Measurements from ENCODE around the gene HSPA14.
"Not testable (repeated sequence)": the region's sequence is repeated elsewhere in the genome, so short reads cannot be mapped to it uniquely, and the experiment has no call there.

Gene HSPA14

GRCh38 chr10:14810969-14811953 is 26.8 kb upstream of the HSPA14 start:
- peaks cover 29% of the 10 kb centered on the region for H3K4me1 ChIP-seq (ENCODE audit: insufficient read depth, low read length, severe bottlenecking)
- H3K4me3 ChIP-seq (ENCODE audit: low read depth, low read length, poor library complexity, severe bottlenecking) = no peak overlapping the region
- no peaks in the 10 kb centered on the region for H3K79me2 ChIP-seq (ENCODE audit: insufficient read depth, low read length)
- no peak overlapping the region for H3K9ac ChIP-seq (ENCODE audit: low read length)
- no peaks in the 10 kb centered on the region for H4K20me1 ChIP-seq (ENCODE audit: insufficient read depth, low read length)
- no peak overlapping the region for H3K4me2 ChIP-seq (ENCODE audit: low read length)
- no peaks in the 10 kb centered on the region for H3F3A ChIP-seq (ENCODE audit: insufficient read depth, low read length)
- no peaks in the 10 kb centered on the region for H3K36me3 ChIP-seq (ENCODE audit: insufficient read depth, low read length)
- TF ChIP-seq EZH2 (IDR thresholded peaks at IDR 0.05; ENCODE audit: borderline replicate concordance, low read length) = no peak
- no peak for TF ChIP-seq CTCF (IDR thresholded peaks at IDR 0.05; ENCODE audit: low read length)
- no peaks in the 10 kb centered on the region for H3K27me3 ChIP-seq (ENCODE audit: insufficient read depth, low read length)
- H3K9me3 ChIP-seq (ENCODE audit: low read length) = 0 out of 2 replicates have a peak, but pooled peaks cover 3% of the 10 kb centered on the region
- H2AFZ ChIP-seq (ENCODE audit: low read length) = no peak overlapping the region; the same call in 1 of the 2 replicates
- peak overlapping the region; percentile 32 for H3K27ac ChIP-seq (ENCODE audit: low read depth, low read length, poor library complexity, severe bottlenecking)
- H3K9me2 ChIP-seq (ENCODE audit: low read depth, low read length) = no peaks in the 10 kb centered on the region

GRCh38 chr10:14812271-14812670 is 25.8 kb upstream of the HSPA14 start:
- no peak overlapping the region for H3K27ac ChIP-seq (ENCODE audit: low read depth, low read length, poor library complexity, severe bottlenecking)

GRCh38 chr10:14815681-14816080 is 22.4 kb upstream of the HSPA14 start:
- TF ChIP-seq EZH2 (IDR thresholded peaks at IDR 0.05; ENCODE audit: borderline replicate concordance, low read length) (no peak), CTCF (IDR thresholded peaks at IDR 0.05; ENCODE audit: low read length) (no peak)
- Histone ChIP-seq H3K27me3 (ENCODE audit: insufficient read depth, low read length) (no peaks in the 10 kb centered on the region), H3K4me3 (ENCODE audit: low read depth, low read length, poor library complexity, severe bottlenecking) (no peak overlapping the region), H4K20me1 (ENCODE audit: insufficient read depth, low read length) (no peaks in the 10 kb centered on the region), H3K27ac (ENCODE audit: low read depth, low read length, poor library complexity, severe bottlenecking) (no peak overlapping the region), H3F3A (ENCODE audit: insufficient read depth, low read length) (no peaks in the 10 kb centered on the region), H2AFZ (ENCODE audit: low read length) (no peak overlapping the region), H3K9me2 (ENCODE audit: low read depth, low read length) (no peaks in the 10 kb centered on the region), H3K9me3 (ENCODE audit: low read length) (0 out of 2 replicates have a peak, but pooled peaks cover 3% of the 10 kb centered on the region), H3K4me2 (ENCODE audit: low read length) (no peak overlapping the region), H3K9ac (ENCODE audit: low read length) (no peak overlapping the region), H3K79me2 (ENCODE audit: insufficient read depth, low read length) (no peaks in the 10 kb centered on the region), H3K36me3 (ENCODE audit: insufficient read depth, low read length) (no peaks in the 10 kb centered on the region), H3K4me1 (ENCODE audit: insufficient read depth, low read length, severe bottlenecking) (peaks cover 19% of the 10 kb centered on the region)

More at GRCh38 chr10:14812271-14812670, 25.8 kb upstream of the HSPA14 start:
- no peaks in the 10 kb centered on the region for H3K36me3 ChIP-seq (ENCODE audit: insufficient read depth, low read length)
- no peaks in the 10 kb centered on the region for H3F3A ChIP-seq (ENCODE audit: insufficient read depth, low read length)
- H3K9me3 ChIP-seq (ENCODE audit: low read length) = 0 out of 2 replicates have a peak, but pooled peaks cover 3% of the 10 kb centered on the region
- no peak overlapping the region for H3K4me3 ChIP-seq (ENCODE audit: low read depth, low read length, poor library complexity, severe bottlenecking)
- peaks cover 29% of the 10 kb centered on the region for H3K4me1 ChIP-seq (ENCODE audit: insufficient read depth, low read length, severe bottlenecking)
- H2AFZ ChIP-seq (ENCODE audit: low read length) = no peak overlapping the region
- H3K4me2 ChIP-seq (ENCODE audit: low read length) = peak overlapping the region; percentile 20; the same call in 1 of the 2 replicates
- TF ChIP-seq EZH2 (IDR thresholded peaks at IDR 0.05; ENCODE audit: borderline replicate concordance, low read length) (no peak), CTCF (IDR thresholded peaks at IDR 0.05; ENCODE audit: low read length) (no peak)
- H3K27me3 ChIP-seq (ENCODE audit: insufficient read depth, low read length) = no peaks in the 10 kb centered on the region
- H3K9me2 ChIP-seq (ENCODE audit: low read depth, low read length) = no peaks in the 10 kb centered on the region
- no peak overlapping the region for H3K9ac ChIP-seq (ENCODE audit: low read length)
- no peaks in the 10 kb centered on the region for H3K79me2 ChIP-seq (ENCODE audit: insufficient read depth, low read length)
- no peaks in the 10 kb centered on the region for H4K20me1 ChIP-seq (ENCODE audit: insufficient read depth, low read length)

GRCh38 chr10:14816717-14817116 is 21.4 kb upstream of the HSPA14 start:
- not testable (repeated sequence) for H3K36me3 ChIP-seq (ENCODE audit: insufficient read depth, low read length); H3K9me3 ChIP-seq (ENCODE audit: low read length); H3K9me2 ChIP-seq (ENCODE audit: low read depth, low read length); H3K9ac ChIP-seq (ENCODE audit: low read length); H3K4me2 ChIP-seq (ENCODE audit: low read length); H3K27me3 ChIP-seq (ENCODE audit: insufficient read depth, low read length); H3K4me3 ChIP-seq (ENCODE audit: low read depth, low read length, poor library complexity, severe bottlenecking); H3K79me2 ChIP-seq (ENCODE audit: insufficient read depth, low read length); H3F3A ChIP-seq (ENCODE audit: insufficient read depth, low read length); H4K20me1 ChIP-seq (ENCODE audit: insufficient read depth, low read length); H3K27ac ChIP-seq (ENCODE audit: low read depth, low read length, poor library complexity, severe bottlenecking); H2AFZ ChIP-seq (ENCODE audit: low read length)
- peaks cover 11% of the 10 kb centered on the region for H3K4me1 ChIP-seq (ENCODE audit: insufficient read depth, low read length, severe bottlenecking)

All from OCI-LY1 (cell line).